GM12873 (cell line): ENCODE data around the gene UROD.

ENCODE experiments used
- TF ChIP-seq, protein P1 (sequence below): IDR thresholded peaks from 2 replicates; pipeline ENCODE4 v1.5.1; 2012; ENCODE audit warnings: low read depth, mild to moderate bottlenecking, moderate library complexity, low read length, control low read depth; ENCODE audit not compliant: insufficient read depth; ENCODE audit errors: missing control alignments

The UROD gene

DNA sequence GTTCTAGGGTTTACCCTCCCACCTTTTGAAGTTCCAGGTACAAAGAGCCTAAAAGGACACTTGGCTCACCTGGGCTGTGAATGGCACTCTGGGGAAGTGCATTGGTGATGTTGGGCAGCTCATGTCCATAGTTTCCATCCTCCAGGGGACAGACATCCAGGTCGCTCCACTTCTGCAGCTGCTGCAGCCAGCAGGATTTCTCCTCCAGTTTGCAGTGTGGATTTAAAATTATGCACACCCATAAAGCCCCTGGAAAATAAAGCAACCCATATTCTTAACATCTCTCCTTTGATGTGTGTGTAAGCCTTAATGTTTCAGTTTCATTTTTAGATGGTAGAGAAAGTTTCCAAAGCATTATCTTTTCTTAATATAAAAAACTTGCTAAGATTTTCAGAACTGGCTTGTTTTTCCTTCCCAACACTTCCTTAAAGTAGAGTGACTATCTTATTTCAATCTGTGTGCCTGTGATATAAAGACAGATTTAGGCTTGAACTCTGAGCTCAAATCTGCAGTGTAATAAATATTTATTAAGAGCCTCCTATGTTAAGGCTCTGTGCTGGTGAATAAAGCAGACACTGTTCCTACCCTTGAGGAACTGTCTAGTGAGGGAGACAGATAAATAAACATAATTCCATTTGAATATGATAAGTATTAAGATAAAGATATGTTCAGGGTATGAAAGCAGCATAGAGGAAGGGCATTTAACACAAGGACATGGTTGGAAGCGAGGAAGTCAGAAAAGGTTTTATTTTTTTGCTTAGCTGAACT is 39.1 kb downstream of the UROD start:
- TF ChIP-seq, protein P1, sequence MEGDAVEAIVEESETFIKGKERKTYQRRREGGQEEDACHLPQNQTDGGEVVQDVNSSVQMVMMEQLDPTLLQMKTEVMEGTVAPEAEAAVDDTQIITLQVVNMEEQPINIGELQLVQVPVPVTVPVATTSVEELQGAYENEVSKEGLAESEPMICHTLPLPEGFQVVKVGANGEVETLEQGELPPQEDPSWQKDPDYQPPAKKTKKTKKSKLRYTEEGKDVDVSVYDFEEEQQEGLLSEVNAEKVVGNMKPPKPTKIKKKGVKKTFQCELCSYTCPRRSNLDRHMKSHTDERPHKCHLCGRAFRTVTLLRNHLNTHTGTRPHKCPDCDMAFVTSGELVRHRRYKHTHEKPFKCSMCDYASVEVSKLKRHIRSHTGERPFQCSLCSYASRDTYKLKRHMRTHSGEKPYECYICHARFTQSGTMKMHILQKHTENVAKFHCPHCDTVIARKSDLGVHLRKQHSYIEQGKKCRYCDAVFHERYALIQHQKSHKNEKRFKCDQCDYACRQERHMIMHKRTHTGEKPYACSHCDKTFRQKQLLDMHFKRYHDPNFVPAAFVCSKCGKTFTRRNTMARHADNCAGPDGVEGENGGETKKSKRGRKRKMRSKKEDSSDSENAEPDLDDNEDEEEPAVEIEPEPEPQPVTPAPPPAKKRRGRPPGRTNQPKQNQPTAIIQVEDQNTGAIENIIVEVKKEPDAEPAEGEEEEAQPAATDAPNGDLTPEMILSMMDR, result no peak

DNA sequence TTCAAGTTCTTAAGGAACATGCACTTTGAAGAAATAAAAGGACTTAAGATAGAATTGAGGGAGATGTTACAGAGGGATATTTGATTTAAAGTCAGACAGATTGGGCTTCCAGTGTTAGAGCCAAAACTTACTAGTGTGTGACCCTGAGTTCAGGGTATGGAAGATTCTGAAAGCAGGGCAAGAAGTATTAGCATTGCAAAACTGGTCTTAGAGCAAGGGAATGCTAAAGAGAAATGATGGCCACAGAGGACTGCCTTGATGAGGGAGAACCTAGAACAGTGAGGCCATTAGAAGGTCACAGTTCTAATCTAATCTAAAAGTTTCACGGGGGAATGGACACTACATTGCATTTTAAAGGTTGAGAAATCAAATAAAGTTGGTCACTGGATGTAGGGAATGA is 45.5 kb downstream of the UROD start:
- TF ChIP-seq, protein P1, result no peak

DNA sequence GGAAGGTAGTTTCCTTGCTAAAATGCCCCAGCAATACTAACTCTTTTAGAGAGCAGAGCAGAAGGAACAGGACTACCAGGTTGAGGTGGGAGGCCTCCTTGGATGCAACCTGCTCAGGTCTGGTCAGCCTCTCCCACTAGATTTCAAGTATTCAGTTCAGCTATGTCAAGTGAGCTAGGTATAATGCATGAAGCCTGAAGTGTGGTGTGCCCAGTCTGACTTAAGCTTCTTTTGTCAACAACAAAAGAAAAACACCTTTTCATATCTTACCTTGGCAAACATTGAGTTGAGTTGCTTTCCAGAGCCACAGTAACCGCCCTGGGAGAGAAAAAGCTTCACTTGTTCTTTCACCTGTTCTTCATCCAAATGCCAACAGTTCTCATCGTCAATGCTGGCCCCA is 47.8 kb downstream of the UROD start:
- TF ChIP-seq, protein P1, result no peak

DNA sequence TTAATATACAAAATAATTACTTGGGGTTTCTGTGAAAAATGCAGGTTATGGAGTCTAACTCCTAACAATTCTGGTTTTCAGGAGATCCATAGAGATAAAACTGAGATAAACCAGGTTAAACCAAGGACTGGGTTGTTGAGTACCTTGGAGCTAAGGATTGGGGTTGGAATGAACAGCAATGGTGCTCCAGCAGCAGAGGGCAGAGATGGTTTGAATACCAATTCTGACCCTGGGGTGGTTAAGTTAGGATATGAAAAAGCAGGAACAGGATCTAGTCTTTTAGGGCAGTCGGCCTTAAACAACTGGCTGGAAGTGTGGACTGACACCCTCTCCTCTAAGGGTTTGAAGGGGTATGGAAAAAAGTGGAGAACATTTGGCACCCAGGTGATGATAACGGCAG is 53.0 kb downstream of the UROD start:
- TF ChIP-seq, protein P1, result no peak
